K562 (cell line): ENCODE results near the gene LMBR1L. TPM values are rescaled to one million over a fixed set of nuclear protein-coding genes. Genes with fewer than 3 reads are reported as not detected.

Experiments
- ATAC-seq: fragments of 200-7000 bp; cut with Tn5 transposase; 3 replicates; pipeline ENCODE4 v1.9.1; 2020; ENCODE audit warnings: moderate library complexity
- BruUV-seq: library from RNA; stranded (reverse); fragments of 400-500 nt; replicated peaks from 2 replicates; lab custom pipeline; 2021; lab: Mats Ljungman, UMichigan
- CTCF ChIA-PET: fragments of 300-600 bp; formaldehyde crosslinking; extraction: SDS; loops from one replicate; lab custom pipeline; 2021; ENCODE audit warnings: low intra/inter-chr PET ratio; lab: Yijun Ruan, JAX
- POLR2A ChIA-PET: fragments of 300-600, 350-650 bp; sonication (Branson Sonifier 250); formaldehyde crosslinking; extraction: SDS; loops from one replicate; lab custom pipeline; 2021; ENCODE audit warnings: antibody characterized with exemption, inconsistent platforms; lab: Yijun Ruan, JAX
- DNase-seq, 4 experiments: peaks; one replicate each; pipeline versions ENCODE4 v3.0.0 to v3.0.0-alpha.2; 2011 to 2018; ENCODE audit warnings: low spot score in 3 of 4, mixed read lengths in 3 of 4; ENCODE audit errors: extremely low read depth in 1 of 4
- FAIRE-seq: peaks from 2 replicates; lab custom pipeline; 2011; peaks lifted over from hg19 to GRCh38; lab: Jason Lieb, UNC
- H2AFZ ChIP-seq: 2 replicates; pipeline ENCODE4 v1.6.0; 2011; ENCODE audit warnings: low read depth, low read length, control low read depth, inconsistent platforms
- H3K27ac ChIP-seq: fragments of 200-600 bp; 3 replicates; pipeline ENCODE4 v1.8.0; 2011; ENCODE audit warnings: low read depth, mild to moderate bottlenecking, control low read depth, inconsistent platforms, low read length, moderate library complexity, mixed read lengths; ENCODE audit errors: extremely low read depth
- H3K27me3 ChIP-seq, 2 experiments: fragments of 300-600 bp in 1 of 2; 2 replicates in 1 of 2; 3 replicates in 1 of 2; pipeline versions ENCODE4 v1.6.0 to v1.8.0; 2011; ENCODE audit warnings: inconsistent platforms in 2 of 2, low read length in 2 of 2, mild to moderate bottlenecking in 1 of 2, mixed read lengths in 1 of 2, moderate library complexity in 1 of 2; ENCODE audit not compliant: control insufficient read depth in 2 of 2, insufficient read depth in 2 of 2
- H3K36me3 ChIP-seq: fragments of 300-600 bp; 3 replicates; pipeline ENCODE4 v1.8.0; 2011; ENCODE audit warnings: mild to moderate bottlenecking, low read length, inconsistent platforms; ENCODE audit not compliant: control insufficient read depth, insufficient read depth
- H3K4me1 ChIP-seq, 2 experiments: fragments of 200-600 bp in 1 of 2; replicated peaks in 1 of 2; 2 replicates in 1 of 2; 3 replicates in 1 of 2; pipeline versions ENCODE4 v1.5.1 to v1.8.0; 2011; ENCODE audit warnings: inconsistent platforms in 2 of 2, low read length in 2 of 2, mild to moderate bottlenecking in 1 of 2, mixed read lengths in 1 of 2, moderate library complexity in 1 of 2; ENCODE audit not compliant: control insufficient read depth in 2 of 2, insufficient read depth in 2 of 2
- H3K4me2 ChIP-seq: 2 replicates; pipeline ENCODE4 v1.6.1; 2011; ENCODE audit warnings: low read length, control low read depth, inconsistent platforms, mixed read lengths; ENCODE audit not compliant: insufficient read depth
- H3K4me3 ChIP-seq: fragments of 200-600 bp; sonication (generic), shearing (Covaris generic); 2 replicates; pipeline ENCODE4 v1.5.1; 2016; ENCODE audit warnings: control low read depth, inconsistent platforms
- H3K79me2 ChIP-seq: fragments of 200-600 bp; 3 replicates; pipeline ENCODE4 v1.8.0; 2011; ENCODE audit warnings: low read length, inconsistent platforms; ENCODE audit not compliant: control insufficient read depth, insufficient read depth
- H3K9ac ChIP-seq, 2 experiments: 2 replicates each; pipeline versions ENCODE4 v1.6.0 to v1.6.1; 2011; ENCODE audit warnings: low read depth in 2 of 2, low read length in 2 of 2, control low read depth in 1 of 2, inconsistent platforms in 1 of 2, mild to moderate bottlenecking in 1 of 2, mixed read lengths in 1 of 2; ENCODE audit not compliant: insufficient read depth in 1 of 2
- H3K9me1 ChIP-seq: one replicate; pipeline ENCODE4 v1.6.0; 2011; ENCODE audit warnings: inconsistent platforms, mild to moderate bottlenecking, low read length, moderate library complexity; ENCODE audit not compliant: control insufficient read depth, insufficient read depth
- H3K9me3 ChIP-seq: replicated peaks from 2 replicates; pipeline ENCODE4 v1.5.1; 2011; ENCODE audit warnings: low read depth, low read length, inconsistent platforms; ENCODE audit not compliant: control insufficient read depth, insufficient read depth
- H4K20me1 ChIP-seq: replicated peaks from 2 replicates; pipeline ENCODE4 v1.6.1; 2011; ENCODE audit warnings: low read length, inconsistent platforms, mixed read lengths; ENCODE audit not compliant: control insufficient read depth, insufficient read depth
- CBFB ChIP-seq: sonication (generic); formaldehyde crosslinking; IDR thresholded peaks from 2 replicates; pipeline ENCODE4 v1.4.0; 2020; ENCODE audit warnings: mild to moderate bottlenecking, missing genetic modification reagents
- CXXC5 ChIP-seq: fragments of 250-450 bp; sonication (Bioruptor Pico); IDR thresholded peaks from 2 replicates; pipeline ENCODE4 v1.8.0; 2022; ENCODE audit warnings: inconsistent platforms, mild to moderate bottlenecking, moderate library complexity
- NCOA4 ChIP-seq: fragments of 450-650 bp; IDR thresholded peaks from 2 replicates; pipeline ENCODE4 v1.6.1; 2018; ENCODE audit warnings: mild to moderate bottlenecking; ENCODE audit not compliant: partially characterized antibody
- RBM39 ChIP-seq: fragments of 200-400 bp; formaldehyde crosslinking; optimal IDR thresholded peaks from 2 replicates; pipeline ENCODE3; 2018; ENCODE audit warnings: low read depth, low read length
- SETDB1 ChIP-seq: IDR thresholded peaks from one replicate; pipeline ENCODE4 v1.6.1; 2012; ENCODE audit warnings: low read length, control low read depth, inconsistent platforms
- TAL1 ChIP-seq: fragments of 450-650 bp; IDR thresholded peaks from 2 replicates; pipeline ENCODE4 v1.6.1; 2016; ENCODE audit warnings: mild to moderate bottlenecking
- ZNF224 ChIP-seq: sonication (generic); formaldehyde crosslinking; IDR thresholded peaks from 2 replicates; pipeline ENCODE4 v1.8.0; 2022; ENCODE audit warnings: mild to moderate bottlenecking, missing genetic modification reagents
- ZNF830 ChIP-seq: fragments of 250-450 bp; sonication (Bioruptor Pico); IDR thresholded peaks from 2 replicates; pipeline ENCODE4 v1.5.0; 2021; ENCODE audit warnings: mild to moderate bottlenecking
- WGBS: fragments of 100-300 bp; shearing (Covaris generic); methylation state at CpG from one replicate; pipeline ENCODE4 v1.1.6; 2016; ENCODE audit warnings: low coverage, mixed read lengths; ENCODE audit not compliant: insufficient coverage; ENCODE audit errors: missing lambda C conversion rate; 5-methylcytosine and 5-hydroxymethylcytosine counted together
- in situ Hi-C: fragments of 300-500 bp; cut with MboI; formaldehyde crosslinking; loops from 4 replicates; pipeline ENCODE4 v1.15.0; 2018; ENCODE audit warnings: inconsistent platforms, mixed read lengths
- intact Hi-C: fragments of 100-400 bp; cut with micrococcal nuclease; formaldehyde crosslinking; loops from 2 replicates; pipeline ENCODE4 v1.14.2; 2022
- polyA plus RNA-seq, 8 experiments: library from polyadenylated mRNA; depleted of rRNA in 4 of 8; stranded (reverse) in 5 of 8; unstranded in 3 of 8; fragments of >200 nt; fragmentation: Nextera tagmentation in 2 of 8; fragmentation: Illumina TruSeq in 1 of 8; extraction: Ambion mirVana in 2 of 8; extraction: Trizol in 1 of 8; gene quantifications; 2 replicates each; pipeline versions ENCODE4 v1.2.1 to v1.2.3, GENCODE V29; 2011 to 2014; ENCODE audit warnings: inconsistent platforms in 1 of 8, missing spikeins in 1 of 8
- total RNA-seq, 7 experiments: library from RNA; depleted of rRNA in 6 of 7; stranded (reverse); fragments of >200 nt in 6 of 7; fragmentation: Illumina TruSeq in 2 of 7; extraction: Trizol in 2 of 7; gene quantifications; 2 replicates each; pipeline versions ENCODE4 v1.2.1 to v1.2.3, GENCODE V29; 2011 to 2021; ENCODE audit warnings: low replicate concordance in 1 of 7
- TF ChIP-seq, protein P1 (sequence below), 2 experiments: IDR thresholded peaks; 2 replicates each; pipeline ENCODE4 v1.6.1; 2011; ENCODE audit warnings: borderline replicate concordance in 1 of 2, control low read depth in 1 of 2, low read depth in 1 of 2, low read length in 1 of 2, mild to moderate bottlenecking in 1 of 2, mixed read lengths in 1 of 2, moderate library complexity in 1 of 2; ENCODE audit not compliant: insufficient read depth in 1 of 2, insufficient read length in 1 of 2, poor library complexity in 1 of 2, severe bottlenecking in 1 of 2; ENCODE audit errors: extremely low read depth in 1 of 2
- TF ChIP-seq, protein P2 (sequence below): sonication (generic); formaldehyde crosslinking; IDR thresholded peaks from 2 replicates; pipeline ENCODE4 v1.8.0; 2022; ENCODE audit warnings: missing genetic modification reagents, mild to moderate bottlenecking, moderate library complexity, borderline replicate concordance
- TF ChIP-seq, protein P3 (sequence below): sonication (generic); formaldehyde crosslinking; IDR thresholded peaks from 2 replicates; pipeline ENCODE4 v1.8.1; 2023; ENCODE audit warnings: missing genetic modification reagents, mild to moderate bottlenecking, borderline replicate concordance

Gene LMBR1L
- total and polyA plus RNA-seq, 9 of the 15 experiments (the other 6 are each of a cell fraction or from before 2014, with no cell fraction given), result 2.5 to 57.0 (median 31.1) TPM

DNA sequence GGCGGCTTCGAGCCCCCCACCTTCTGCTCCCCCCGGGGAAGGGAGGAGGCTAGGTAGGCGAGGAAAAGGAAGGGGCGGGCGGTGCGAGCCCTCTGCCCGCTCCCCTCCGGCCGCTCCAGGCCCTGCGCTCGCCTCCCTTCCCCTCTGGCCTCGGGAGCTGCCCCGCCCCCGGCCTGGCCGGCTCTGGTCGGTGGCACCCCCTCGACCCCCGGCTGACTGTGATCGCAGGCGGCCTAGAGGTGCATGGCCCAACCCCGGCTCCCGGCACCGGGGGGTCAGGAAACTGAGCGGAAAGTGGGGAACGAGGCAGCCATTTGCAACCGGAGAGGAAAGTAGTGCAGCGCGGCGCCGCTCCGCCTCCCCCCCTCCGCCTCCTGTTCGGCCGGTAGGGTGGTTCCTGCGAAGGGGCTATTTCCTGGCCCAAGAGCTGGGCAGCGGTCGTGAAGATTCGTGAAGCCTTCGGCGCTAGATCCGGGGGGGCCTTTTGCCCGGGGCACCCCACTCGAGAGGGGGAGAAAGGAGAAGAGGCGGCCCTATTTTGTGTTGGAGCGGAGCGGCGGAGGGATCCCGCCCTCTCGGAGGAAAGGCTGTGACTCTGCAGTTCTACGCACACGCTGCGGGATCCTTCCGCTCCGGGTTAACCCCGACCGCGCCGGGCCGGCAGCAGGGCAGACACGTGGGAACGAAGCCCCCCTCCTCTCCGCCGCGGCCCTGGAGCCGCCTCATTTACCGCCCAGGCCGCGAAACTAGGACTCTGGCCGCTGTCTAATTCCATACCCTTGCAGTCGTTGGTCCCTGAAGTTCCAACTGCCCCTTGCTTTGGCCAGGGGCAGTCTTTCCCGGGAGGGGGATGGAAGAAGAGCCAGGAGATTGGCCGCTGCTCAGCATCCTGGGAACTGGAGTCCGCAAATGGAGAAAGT is 50.1 kb downstream of the LMBR1L start, which contains the start of gene KMT2D:
Gene KMT2D, minus strand, starts transcription at position 558 of the 920 bp plus-strand sequence. CDS start 5,470 bp downstream, outside the sequence.
- Histone ChIP-seq H3K4me1 (peaks cover 15 to 20% of the 10 kb centered on the region in 2 experiments; a peak in 4 of 5 replicates), H3K9me1 (peaks cover 4% of the 10 kb centered on the region), H3K27ac (peak within 1 kb of the TSS; percentile 98), H3K9me3 (no peaks in the 10 kb centered on the region), H4K20me1 (peaks cover 41% of the 10 kb centered on the region), H2AFZ (peak within 1 kb of the TSS; percentile 86), H3K9ac (peak within 1 kb of the TSS; percentile 96 to 98), H3K4me2 (peak within 1 kb of the TSS; percentile 94), H3K79me2 (peaks cover 63% of the 10 kb centered on the region), H3K36me3 (peaks cover 19% of the 10 kb centered on the region), H3K4me3 (peak within 1 kb of the TSS; percentile 94), H3K27me3 (no peaks in the 10 kb centered on the region)
- peak; percentile 51 for FAIRE-seq
- BruUV-seq, result TSS peak; percentile 40
- under 1% methylated on average over 38 of the region's 74 CpGs for WGBS
- POLR2A ChIA-PET, result interaction anchor here (0.6 to 6.4 kb wide), 6 partner anchors 14 to 194 kb away, joined by 3 to 40 read pairs (median 4); partner anchors contain the start of gene TUBA1B
- ATAC-seq, result peak; percentile 72
- intact Hi-C loops, result loop anchor here (5.0 to 10.0 kb wide), 2 partner anchors 72 to 284 kb away; partner anchors contain the start of genes DNAJC22 and TUBA1B
- peak; percentile 89 to 96 (median 91) for DNase-seq
- CTCF ChIA-PET, result interaction anchor here (0.5 to 2.3 kb wide), 3 partner anchors 32 to 174 kb away, joined by 3 to 5 read pairs (median 3); no protein-coding TSS in a partner anchor
- in situ Hi-C loops, result loop anchor here (5.0 kb wide), 2 partner anchors 37 to 172 kb away; no protein-coding TSS in a partner anchor
- TF ChIP-seq SETDB1, result no peak
- peak; percentile 54; the same call in 1 of the 2 replicates for TF ChIP-seq ZNF830
- TF ChIP-seq, protein P1, sequence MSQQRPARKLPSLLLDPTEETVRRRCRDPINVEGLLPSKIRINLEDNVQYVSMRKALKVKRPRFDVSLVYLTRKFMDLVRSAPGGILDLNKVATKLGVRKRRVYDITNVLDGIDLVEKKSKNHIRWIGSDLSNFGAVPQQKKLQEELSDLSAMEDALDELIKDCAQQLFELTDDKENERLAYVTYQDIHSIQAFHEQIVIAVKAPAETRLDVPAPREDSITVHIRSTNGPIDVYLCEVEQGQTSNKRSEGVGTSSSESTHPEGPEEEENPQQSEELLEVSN (IDR thresholded peaks at IDR 0.05; ENCODE audit: borderline replicate concordance in 1 of 2, extremely low read depth in 1 of 2, insufficient read depth in 1 of 2, insufficient read length in 1 of 2, low read depth in 1 of 2, low read length in 1 of 2, poor library complexity in 1 of 2, severe bottlenecking in 1 of 2), result peak; percentile 73 to 81
- TF ChIP-seq NCOA4, result no peak
- peak; percentile 99 for TF ChIP-seq CXXC5 (CRISPR knock-in tag)
- no peak for TF ChIP-seq ZNF224 (CRISPR knock-in tag)
- TF ChIP-seq CBFB (CRISPR knock-in tag), result peak; percentile 72; the same call in 1 of the 2 replicates
- TF ChIP-seq, protein P2, sequence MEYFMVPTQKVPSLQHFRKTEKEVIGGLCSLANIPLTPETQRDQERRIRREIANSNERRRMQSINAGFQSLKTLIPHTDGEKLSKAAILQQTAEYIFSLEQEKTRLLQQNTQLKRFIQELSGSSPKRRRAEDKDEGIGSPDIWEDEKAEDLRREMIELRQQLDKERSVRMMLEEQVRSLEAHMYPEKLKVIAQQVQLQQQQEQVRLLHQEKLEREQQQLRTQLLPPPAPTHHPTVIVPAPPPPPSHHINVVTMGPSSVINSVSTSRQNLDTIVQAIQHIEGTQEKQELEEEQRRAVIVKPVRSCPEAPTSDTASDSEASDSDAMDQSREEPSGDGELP (CRISPR knock-in tag), result peak; percentile 84
- no peak for TF ChIP-seq TAL1
- TF ChIP-seq, protein P3, sequence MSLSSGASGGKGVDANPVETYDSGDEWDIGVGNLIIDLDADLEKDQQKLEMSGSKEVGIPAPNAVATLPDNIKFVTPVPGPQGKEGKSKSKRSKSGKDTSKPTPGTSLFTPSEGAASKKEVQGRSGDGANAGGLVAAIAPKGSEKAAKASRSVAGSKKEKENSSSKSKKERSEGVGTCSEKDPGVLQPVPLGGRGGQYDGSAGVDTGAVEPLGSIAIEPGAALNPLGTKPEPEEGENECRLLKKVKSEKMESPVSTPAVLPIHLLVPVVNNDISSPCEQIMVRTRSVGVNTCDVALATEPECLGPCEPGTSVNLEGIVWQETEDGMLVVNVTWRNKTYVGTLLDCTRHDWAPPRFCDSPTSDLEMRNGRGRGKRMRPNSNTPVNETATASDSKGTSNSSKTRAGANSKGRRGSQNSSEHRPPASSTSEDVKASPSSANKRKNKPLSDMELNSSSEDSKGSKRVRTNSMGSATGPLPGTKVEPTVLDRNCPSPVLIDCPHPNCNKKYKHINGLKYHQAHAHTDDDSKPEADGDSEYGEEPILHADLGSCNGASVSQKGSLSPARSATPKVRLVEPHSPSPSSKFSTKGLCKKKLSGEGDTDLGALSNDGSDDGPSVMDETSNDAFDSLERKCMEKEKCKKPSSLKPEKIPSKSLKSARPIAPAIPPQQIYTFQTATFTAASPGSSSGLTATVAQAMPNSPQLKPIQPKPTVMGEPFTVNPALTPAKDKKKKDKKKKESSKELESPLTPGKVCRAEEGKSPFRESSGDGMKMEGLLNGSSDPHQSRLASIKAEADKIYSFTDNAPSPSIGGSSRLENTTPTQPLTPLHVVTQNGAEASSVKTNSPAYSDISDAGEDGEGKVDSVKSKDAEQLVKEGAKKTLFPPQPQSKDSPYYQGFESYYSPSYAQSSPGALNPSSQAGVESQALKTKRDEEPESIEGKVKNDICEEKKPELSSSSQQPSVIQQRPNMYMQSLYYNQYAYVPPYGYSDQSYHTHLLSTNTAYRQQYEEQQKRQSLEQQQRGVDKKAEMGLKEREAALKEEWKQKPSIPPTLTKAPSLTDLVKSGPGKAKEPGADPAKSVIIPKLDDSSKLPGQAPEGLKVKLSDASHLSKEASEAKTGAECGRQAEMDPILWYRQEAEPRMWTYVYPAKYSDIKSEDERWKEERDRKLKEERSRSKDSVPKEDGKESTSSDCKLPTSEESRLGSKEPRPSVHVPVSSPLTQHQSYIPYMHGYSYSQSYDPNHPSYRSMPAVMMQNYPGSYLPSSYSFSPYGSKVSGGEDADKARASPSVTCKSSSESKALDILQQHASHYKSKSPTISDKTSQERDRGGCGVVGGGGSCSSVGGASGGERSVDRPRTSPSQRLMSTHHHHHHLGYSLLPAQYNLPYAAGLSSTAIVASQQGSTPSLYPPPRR (CRISPR knock-in tag), result peak; percentile 80; the same call in 1 of the 2 replicates
- no peak for TF ChIP-seq RBM39
